HepG2 (cell line): ENCODE data around the gene IGDCC3. TPM values are rescaled to one million over a fixed set of nuclear protein-coding genes. Genes with fewer than 3 reads are reported as not detected.

Experiments
- BORCS8-MEF2B ChIP-seq: sonication (generic); formaldehyde crosslinking; IDR thresholded peaks from 2 replicates; pipeline ENCODE4 v1.8.0; 2022; ENCODE audit warnings: mild to moderate bottlenecking, missing genetic modification reagents
- FOXO4 ChIP-seq: sonication (generic); formaldehyde crosslinking; conservative IDR thresholded peaks from 2 replicates; pipeline ENCODE4 v1.8.1; 2023; ENCODE audit warnings: missing genetic modification reagents
- HNRNPK ChIP-seq: fragments of 200-400 bp; formaldehyde crosslinking; IDR thresholded peaks from 2 replicates; pipeline ENCODE4 v1.6.1; 2018; ENCODE audit warnings: low read length, low read depth, moderate library complexity, mild to moderate bottlenecking; ENCODE audit not compliant: poor library complexity, severe bottlenecking
- HOXA3 ChIP-seq: sonication (generic); formaldehyde crosslinking; IDR thresholded peaks from 2 replicates; pipeline ENCODE4 v1.5.0; 2020; ENCODE audit warnings: missing genetic modification reagents
- ISL2 ChIP-seq: sonication (generic); formaldehyde crosslinking; IDR thresholded peaks from 2 replicates; pipeline ENCODE4 v1.5.0; 2020; ENCODE audit warnings: missing genetic modification reagents
- MTA1 ChIP-seq: sonication (generic); formaldehyde crosslinking; IDR thresholded peaks from 2 replicates; pipeline ENCODE4 v1.4.0; 2020; ENCODE audit warnings: missing genetic modification reagents, mild to moderate bottlenecking, borderline replicate concordance
- PRDM10 ChIP-seq: sonication (generic); formaldehyde crosslinking; IDR thresholded peaks from 2 replicates; pipeline ENCODE4 v1.4.0; 2020; ENCODE audit warnings: low read depth, missing genetic modification reagents
- PRMT3 ChIP-seq: sonication (generic); formaldehyde crosslinking; IDR thresholded peaks from 2 replicates; pipeline ENCODE4 v1.8.1; 2022; ENCODE audit warnings: low read depth, mild to moderate bottlenecking, moderate library complexity, missing genetic modification reagents, borderline replicate concordance
- RXRA ChIP-seq: sonication (generic); formaldehyde crosslinking; IDR thresholded peaks from 2 replicates; pipeline ENCODE4 v1.5.1; 2020; ENCODE audit warnings: missing genetic modification reagents
- SP4 ChIP-seq: sonication (generic); formaldehyde crosslinking; IDR thresholded peaks from 2 replicates; pipeline ENCODE4 v1.8.1; 2023; ENCODE audit warnings: mild to moderate bottlenecking, missing genetic modification reagents
- ZEB1 ChIP-seq: IDR thresholded peaks from 2 replicates; pipeline ENCODE4 v1.6.1; 2012; ENCODE audit warnings: mild to moderate bottlenecking, low read depth, inconsistent platforms; ENCODE audit not compliant: insufficient replicate concordance
- ZNF230 ChIP-seq: sonication (generic); formaldehyde crosslinking; IDR thresholded peaks from 2 replicates; pipeline ENCODE4 v1.4.0; 2020; ENCODE audit warnings: mild to moderate bottlenecking, missing genetic modification reagents
- ZNF337 ChIP-seq: sonication (generic); formaldehyde crosslinking; IDR thresholded peaks from 2 replicates; pipeline ENCODE4 v1.5.1; 2020; ENCODE audit warnings: missing genetic modification reagents, low read depth, mild to moderate bottlenecking, borderline replicate concordance
- ZNF34 ChIP-seq: sonication (generic); formaldehyde crosslinking; IDR thresholded peaks from 2 replicates; pipeline ENCODE4 v1.4.0; 2020; ENCODE audit warnings: mild to moderate bottlenecking, missing genetic modification reagents, borderline replicate concordance
- ZNF766 ChIP-seq: sonication (generic); formaldehyde crosslinking; IDR thresholded peaks from 2 replicates; pipeline ENCODE4 v1.5.0; 2020; ENCODE audit warnings: missing genetic modification reagents, borderline replicate concordance
- polyA plus RNA-seq, 8 experiments: library from polyadenylated mRNA; depleted of rRNA in 3 of 8; stranded (reverse) in 7 of 8; unstranded in 1 of 8; fragments of >200 nt; fragmentation: Illumina TruSeq in 4 of 8; extraction: Trizol in 4 of 8; gene quantifications; 2 replicates each; pipeline versions ENCODE4 v1.2.1 to v1.2.3, GENCODE V29; 2011 to 2016; ENCODE audit warnings: low read depth in 4 of 8, missing spikeins in 1 of 8, mixed read lengths in 1 of 8; ENCODE audit not compliant: insufficient read depth in 1 of 8
- total RNA-seq, 5 experiments: library from RNA; depleted of rRNA; stranded (reverse); fragments of >200 nt; fragmentation: Illumina TruSeq; extraction: Trizol; gene quantifications; 2 replicates each; pipeline ENCODE4 v1.2.3, GENCODE V29; 2016; ENCODE audit warnings: low read depth in 1 of 5
- TF ChIP-seq, protein P1 (sequence below): IDR thresholded peaks from 2 replicates; pipeline ENCODE4 v1.6.1; 2016
- TF ChIP-seq, protein P2 (sequence below): sonication (generic); formaldehyde crosslinking; IDR thresholded peaks from 2 replicates; pipeline ENCODE4 v1.4.0; 2020; ENCODE audit warnings: missing genetic modification reagents, low read depth, mild to moderate bottlenecking, borderline replicate concordance
- TF ChIP-seq, protein P3 (sequence below): sonication (generic); formaldehyde crosslinking; IDR thresholded peaks from 2 replicates; pipeline ENCODE4 v1.8.1; 2023; ENCODE audit warnings: mild to moderate bottlenecking, moderate library complexity, missing genetic modification reagents

Gene IGDCC3
- total and polyA plus RNA-seq, 2 of the 13 experiments (the other 11 are each of a cell fraction or from before 2014, with no cell fraction given) = 30.1 to 51.8 TPM

GRCh38 chr15:65286069-65286703, 91.6 kb downstream of the IGDCC3 start (continued):
- TF ChIP-seq, protein P1, sequence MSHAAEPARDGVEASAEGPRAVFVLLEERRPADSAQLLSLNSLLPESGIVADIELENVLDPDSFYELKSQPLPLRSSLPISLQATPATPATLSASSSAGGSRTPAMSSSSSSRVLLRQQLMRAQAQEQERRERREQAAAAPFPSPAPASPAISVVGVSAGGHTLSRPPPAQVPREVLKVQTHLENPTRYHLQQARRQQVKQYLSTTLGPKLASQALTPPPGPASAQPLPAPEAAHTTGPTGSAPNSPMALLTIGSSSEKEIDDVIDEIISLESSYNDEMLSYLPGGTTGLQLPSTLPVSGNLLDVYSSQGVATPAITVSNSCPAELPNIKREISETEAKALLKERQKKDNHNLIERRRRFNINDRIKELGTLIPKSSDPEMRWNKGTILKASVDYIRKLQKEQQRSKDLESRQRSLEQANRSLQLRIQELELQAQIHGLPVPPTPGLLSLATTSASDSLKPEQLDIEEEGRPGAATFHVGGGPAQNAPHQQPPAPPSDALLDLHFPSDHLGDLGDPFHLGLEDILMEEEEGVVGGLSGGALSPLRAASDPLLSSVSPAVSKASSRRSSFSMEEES (CRISPR knock-in tag) = no peak; the same call in 1 of the 2 replicates
- TF ChIP-seq, protein P2, sequence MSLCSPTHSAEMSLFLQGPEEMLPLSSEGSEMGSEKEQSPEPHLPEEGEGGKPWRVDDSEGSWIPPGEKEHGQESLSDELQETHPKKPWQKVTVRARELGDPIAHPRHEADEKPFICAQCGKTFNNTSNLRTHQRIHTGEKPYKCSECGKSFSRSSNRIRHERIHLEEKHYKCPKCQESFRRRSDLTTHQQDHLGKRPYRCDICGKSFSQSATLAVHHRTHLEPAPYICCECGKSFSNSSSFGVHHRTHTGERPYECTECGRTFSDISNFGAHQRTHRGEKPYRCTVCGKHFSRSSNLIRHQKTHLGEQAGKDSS (CRISPR knock-in tag) = peak; percentile 50; the same call in 1 of the 2 replicates
- peak; percentile 91 for TF ChIP-seq MTA1
- TF ChIP-seq ZEB1 = peak; percentile 33
- TF ChIP-seq ZNF230 (CRISPR knock-in tag) = peak; percentile 97
- TF ChIP-seq SP4 = 0 out of 2 replicates have a peak, but pooled peaks have one; percentile 4
- peak; percentile 61; the same call in 1 of the 2 replicates for TF ChIP-seq RXRA (CRISPR knock-in tag)
- 0 out of 2 replicates have a peak, but pooled peaks have one; percentile 74 for TF ChIP-seq FOXO4 (CRISPR knock-in tag)
- TF ChIP-seq ZNF34 = 0 out of 2 replicates have a peak, but pooled peaks have one; percentile 14
- peak; percentile 32; the same call in 1 of the 2 replicates for TF ChIP-seq PRMT3 (CRISPR knock-in tag)
- peak; percentile 54 for TF ChIP-seq ISL2
- 0 out of 2 replicates have a peak, but pooled peaks have one; percentile 2 for TF ChIP-seq PRDM10 (CRISPR knock-in tag)
- TF ChIP-seq BORCS8-MEF2B (CRISPR knock-in tag) = peak; percentile 61
- peak; percentile 54 for TF ChIP-seq HOXA3 (CRISPR knock-in tag)
- TF ChIP-seq HNRNPK = peak; percentile 75
- TF ChIP-seq, protein P3, sequence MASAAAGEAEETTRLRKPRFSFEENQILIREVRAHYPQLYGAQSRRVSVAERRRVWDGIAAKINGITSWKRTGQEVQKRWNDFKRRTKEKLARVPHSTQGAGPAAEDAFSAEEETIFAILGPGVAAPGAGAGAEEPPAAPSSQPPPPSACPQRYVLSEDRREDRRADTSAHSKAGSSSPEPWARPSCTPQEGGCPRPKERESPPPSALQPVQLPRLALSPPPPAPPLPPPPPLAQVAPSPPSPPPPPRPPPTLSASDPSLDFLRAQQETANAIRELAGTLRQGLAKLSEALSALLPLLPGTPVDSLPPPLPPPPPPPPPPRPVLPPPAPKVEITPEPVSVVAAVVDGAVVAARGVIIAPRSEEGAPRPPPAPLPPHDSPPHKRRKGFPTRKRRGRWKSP (CRISPR knock-in tag) = peak; percentile 60; the same call in 1 of the 2 replicates
- 0 out of 2 replicates have a peak, but pooled peaks have one; percentile 37 for TF ChIP-seq ZNF766 (CRISPR knock-in tag)
- TF ChIP-seq ZNF337 (CRISPR knock-in tag) = no peak
